ENCODE measurements around the gene KIF1B.

Gene KIF1B

GRCh38 chr1:10207810-10208209, 2.6 kb upstream of the KIF1B start:
- H3K4me3 ChIP-seq (ENCODE audit: control insufficient read depth, low read depth, low read length): no peak overlapping the region
- no peak for DNase-seq (ENCODE audit: low read depth)
- no peak for TF ChIP-seq CTCF (conservative IDR thresholded peaks at IDR 0.05; ENCODE audit: control insufficient read depth, insufficient read depth, low read depth, low read length)

- no peak overlapping the region for H3K4me3 ChIP-seq (ENCODE audit: control insufficient read depth, low read depth, low read length)
- TF ChIP-seq CTCF (conservative IDR thresholded peaks at IDR 0.05; ENCODE audit: control insufficient read depth, insufficient read depth, low read depth, low read length): no peak
- DNase-seq (ENCODE audit: low read depth): no peak
Measured at GRCh38 chr1:10208537-10208936, 1.8 kb upstream of the KIF1B start.

- no peak for TF ChIP-seq CTCF (conservative IDR thresholded peaks at IDR 0.05; ENCODE audit: control insufficient read depth, insufficient read depth, low read depth, low read length)
- DNase-seq (ENCODE audit: low read depth): no peak
Measured at GRCh38 chr1:10209590-10209904, 823 bp upstream of the KIF1B start.

GRCh38 chr1:10210841-10211804, 753 bp downstream of the KIF1B start:
- peak overlapping the region; percentile 96 for H3K4me3 ChIP-seq (ENCODE audit: control insufficient read depth, low read depth, low read length)
- no peak for TF ChIP-seq CTCF (conservative IDR thresholded peaks at IDR 0.05; ENCODE audit: control insufficient read depth, insufficient read depth, low read depth, low read length)
- DNase-seq (ENCODE audit: low read depth): peak; percentile 98

More at GRCh38 chr1:10209590-10209904, 823 bp upstream of the KIF1B start:
- peak overlapping the region; percentile 74 for H3K4me3 ChIP-seq (ENCODE audit: control insufficient read depth, low read depth, low read length)

GRCh38 chr1:10211805-10212410, 1.5 kb downstream of the KIF1B start:
- H3K4me3 ChIP-seq (ENCODE audit: control insufficient read depth, low read depth, low read length): peak overlapping the region; percentile 96
- TF ChIP-seq CTCF (conservative IDR thresholded peaks at IDR 0.05; ENCODE audit: control insufficient read depth, insufficient read depth, low read depth, low read length): no peak
- no peak for DNase-seq (ENCODE audit: low read depth)

- H3K4me3 ChIP-seq (ENCODE audit: control insufficient read depth, low read depth, low read length): peak overlapping the region; percentile 96
- no peak for DNase-seq (ENCODE audit: low read depth)
- no peak for TF ChIP-seq CTCF (conservative IDR thresholded peaks at IDR 0.05; ENCODE audit: control insufficient read depth, insufficient read depth, low read depth, low read length)
Measured at GRCh38 chr1:10212476-10212875, 2.1 kb downstream of the KIF1B start.
